ENCODE results near the gene CAMKMT.
"Not testable (repeated sequence)": the region's sequence is repeated elsewhere in the genome, so short reads cannot be mapped to it uniquely, and the experiment has no call there.

Gene CAMKMT

GRCh38 chr2:44367591-44367990 is 5.8 kb downstream of the CAMKMT start:
- TF ChIP-seq CTCF (IDR thresholded peaks at IDR 0.05; ENCODE audit: low read length, missing control alignments), result no peak
- DNase-seq (ENCODE audit: low read depth), result no peak
- no peak overlapping the region for H3K4me3 ChIP-seq (replicated peaks; ENCODE audit: low read depth, low read length)

GRCh38 chr2:44369392-44369791 is 7.6 kb downstream of the CAMKMT start:
- no peak overlapping the region for H3K4me3 ChIP-seq (replicated peaks; ENCODE audit: low read depth, low read length)
- DNase-seq (ENCODE audit: low read depth), result no peak
- no peak for TF ChIP-seq CTCF (IDR thresholded peaks at IDR 0.05; ENCODE audit: low read length, missing control alignments)

GRCh38 chr2:44371445-44371844 is 9.7 kb downstream of the CAMKMT start:
- H3K4me3 ChIP-seq (replicated peaks; ENCODE audit: low read depth, low read length), result no peak overlapping the region
- TF ChIP-seq CTCF (IDR thresholded peaks at IDR 0.05; ENCODE audit: low read length, missing control alignments), result no peak
- DNase-seq (ENCODE audit: low read depth), result no peak

GRCh38 chr2:44372246-44372645 is 10.5 kb downstream of the CAMKMT start:
- no peak overlapping the region for H3K4me3 ChIP-seq (replicated peaks; ENCODE audit: low read depth, low read length)
- no peak for TF ChIP-seq CTCF (IDR thresholded peaks at IDR 0.05; ENCODE audit: low read length, missing control alignments)
- DNase-seq (ENCODE audit: low read depth), result no peak

- H3K4me3 ChIP-seq (replicated peaks; ENCODE audit: low read depth, low read length), result no peak overlapping the region
- DNase-seq (ENCODE audit: low read depth), result no peak
- TF ChIP-seq CTCF (IDR thresholded peaks at IDR 0.05; ENCODE audit: low read length, missing control alignments), result no peak
Observed at GRCh38 chr2:44377486-44377885, 15.7 kb downstream of the CAMKMT start.

- not testable (repeated sequence) for DNase-seq (ENCODE audit: low read depth); H3K4me3 ChIP-seq (replicated peaks; ENCODE audit: low read depth, low read length)
Observed at GRCh38 chr2:44385226-44385625, 23.5 kb downstream of the CAMKMT start.

- no peak for TF ChIP-seq CTCF (IDR thresholded peaks at IDR 0.05; ENCODE audit: low read length, missing control alignments)
Observed at GRCh38 chr2:44388877-44389276, 27.1 kb downstream of the CAMKMT start.

GRCh38 chr2:44389895-44390294 is 28.1 kb downstream of the CAMKMT start:
- peak; percentile 43 for TF ChIP-seq CTCF (IDR thresholded peaks at IDR 0.05; ENCODE audit: low read length, missing control alignments)
- no peak overlapping the region for H3K4me3 ChIP-seq (replicated peaks; ENCODE audit: low read depth, low read length)

More at GRCh38 chr2:44388877-44389276, 27.1 kb downstream of the CAMKMT start:
- no peak overlapping the region for H3K4me3 ChIP-seq (replicated peaks; ENCODE audit: low read depth, low read length)
- DNase-seq (ENCODE audit: low read depth), result no peak

More at GRCh38 chr2:44389895-44390294, 28.1 kb downstream of the CAMKMT start:
- DNase-seq (ENCODE audit: low read depth), result peak; percentile 6
